Measurements from ENCODE around the gene PEX5L. TPM values are rescaled to one million over a fixed set of nuclear protein-coding genes. Genes with fewer than 3 reads are reported as not detected.

The PEX5L gene
- total and polyA plus RNA-seq, 2 experiments from 2014 or later: 0.07 to 0.30 TPM

GRCh38 chr3:179933080-179933479, 103.7 kb downstream of the PEX5L start:
- Histone ChIP-seq H3K27ac (no peak overlapping the region), H3K9me3 (ENCODE audit: low read depth) (no peaks in the 10 kb centered on the region), H3K36me3 (no peaks in the 10 kb centered on the region), H3K4me3 (no peak overlapping the region), H3K27me3 (no peaks in the 10 kb centered on the region), H3K4me1 (ENCODE audit: low read depth) (no peaks in the 10 kb centered on the region)
- DNase-seq (ENCODE audit: low read depth in 1 of 2, low spot score in 1 of 2): no peak
- TF ChIP-seq, protein P1, sequence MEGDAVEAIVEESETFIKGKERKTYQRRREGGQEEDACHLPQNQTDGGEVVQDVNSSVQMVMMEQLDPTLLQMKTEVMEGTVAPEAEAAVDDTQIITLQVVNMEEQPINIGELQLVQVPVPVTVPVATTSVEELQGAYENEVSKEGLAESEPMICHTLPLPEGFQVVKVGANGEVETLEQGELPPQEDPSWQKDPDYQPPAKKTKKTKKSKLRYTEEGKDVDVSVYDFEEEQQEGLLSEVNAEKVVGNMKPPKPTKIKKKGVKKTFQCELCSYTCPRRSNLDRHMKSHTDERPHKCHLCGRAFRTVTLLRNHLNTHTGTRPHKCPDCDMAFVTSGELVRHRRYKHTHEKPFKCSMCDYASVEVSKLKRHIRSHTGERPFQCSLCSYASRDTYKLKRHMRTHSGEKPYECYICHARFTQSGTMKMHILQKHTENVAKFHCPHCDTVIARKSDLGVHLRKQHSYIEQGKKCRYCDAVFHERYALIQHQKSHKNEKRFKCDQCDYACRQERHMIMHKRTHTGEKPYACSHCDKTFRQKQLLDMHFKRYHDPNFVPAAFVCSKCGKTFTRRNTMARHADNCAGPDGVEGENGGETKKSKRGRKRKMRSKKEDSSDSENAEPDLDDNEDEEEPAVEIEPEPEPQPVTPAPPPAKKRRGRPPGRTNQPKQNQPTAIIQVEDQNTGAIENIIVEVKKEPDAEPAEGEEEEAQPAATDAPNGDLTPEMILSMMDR (IDR thresholded peaks at IDR 0.05; ENCODE audit: low read depth, low read length): no peak

DNA sequence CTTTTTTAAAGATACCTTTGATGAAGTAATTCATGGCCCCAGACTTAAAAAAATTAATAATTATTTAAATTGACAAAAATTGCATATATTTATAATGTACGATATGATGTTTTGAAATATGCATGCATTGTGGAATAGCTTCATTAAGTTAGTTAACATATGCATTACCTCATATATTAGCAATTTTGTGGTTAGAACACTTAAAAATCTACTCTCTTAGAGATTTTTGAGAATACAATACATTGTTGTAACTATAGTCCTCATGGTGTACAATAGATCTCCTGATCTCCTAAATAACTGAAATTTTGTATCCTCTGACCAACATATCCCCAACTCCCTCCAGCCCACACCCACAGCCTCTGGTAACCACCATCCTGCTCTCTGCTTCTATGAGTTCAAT, 104.1 kb downstream of the PEX5L start:
- Histone ChIP-seq H3K4me1 (ENCODE audit: low read depth) (no peaks in the 10 kb centered on the region), H3K36me3 (no peaks in the 10 kb centered on the region), H3K27ac (no peak overlapping the region), H3K4me3 (no peak overlapping the region), H3K9me3 (ENCODE audit: low read depth) (no peaks in the 10 kb centered on the region), H3K27me3 (no peaks in the 10 kb centered on the region)
- TF ChIP-seq, protein P1 (IDR thresholded peaks at IDR 0.05; ENCODE audit: low read depth, low read length): no peak
- no peak for DNase-seq (ENCODE audit: low read depth in 1 of 2, low spot score in 1 of 2)

DNA sequence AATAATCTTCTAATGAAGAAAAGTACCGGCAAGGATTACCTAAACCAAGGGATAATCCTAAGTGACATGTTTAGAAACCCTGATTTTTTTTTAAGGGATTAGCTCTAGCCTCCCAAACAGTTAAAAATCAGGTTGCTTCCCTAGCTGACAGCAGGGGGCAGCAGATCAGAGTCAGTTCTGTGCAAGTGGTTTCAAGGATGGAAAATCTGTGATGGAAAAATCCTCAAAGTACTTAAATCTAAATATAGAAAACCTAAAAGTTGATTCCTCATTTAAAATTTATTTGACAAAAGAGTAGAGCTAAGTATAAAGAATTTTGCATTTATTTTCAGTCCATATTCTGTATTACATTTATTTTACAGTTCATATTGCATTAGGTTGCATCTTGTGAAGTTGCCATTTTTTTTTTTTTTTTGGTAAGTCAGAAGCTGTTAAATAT, 107.6 kb downstream of the PEX5L start:
- Histone ChIP-seq H3K4me1 (ENCODE audit: low read depth) (peaks cover 4% of the 10 kb centered on the region), H3K36me3 (no peaks in the 10 kb centered on the region), H3K27me3 (no peaks in the 10 kb centered on the region), H3K27ac (no peak overlapping the region), H3K9me3 (ENCODE audit: low read depth) (no peaks in the 10 kb centered on the region), H3K4me3 (no peak overlapping the region)
- DNase-seq (ENCODE audit: low read depth in 1 of 2, low spot score in 1 of 2): peak; percentile 73 to 78
- TF ChIP-seq, protein P1 (IDR thresholded peaks at IDR 0.05; ENCODE audit: low read depth, low read length): peak; percentile 83

GRCh38 chr3:179927191-179927590, 109.5 kb downstream of the PEX5L start:
- H3K36me3 ChIP-seq: no peaks in the 10 kb centered on the region
- peak in 1 of 2 donors; percentile 19 for DNase-seq (ENCODE audit: low read depth in 1 of 2, low spot score in 1 of 2)
- TF ChIP-seq, protein P1 (IDR thresholded peaks at IDR 0.05; ENCODE audit: low read depth, low read length): no peak

DNA sequence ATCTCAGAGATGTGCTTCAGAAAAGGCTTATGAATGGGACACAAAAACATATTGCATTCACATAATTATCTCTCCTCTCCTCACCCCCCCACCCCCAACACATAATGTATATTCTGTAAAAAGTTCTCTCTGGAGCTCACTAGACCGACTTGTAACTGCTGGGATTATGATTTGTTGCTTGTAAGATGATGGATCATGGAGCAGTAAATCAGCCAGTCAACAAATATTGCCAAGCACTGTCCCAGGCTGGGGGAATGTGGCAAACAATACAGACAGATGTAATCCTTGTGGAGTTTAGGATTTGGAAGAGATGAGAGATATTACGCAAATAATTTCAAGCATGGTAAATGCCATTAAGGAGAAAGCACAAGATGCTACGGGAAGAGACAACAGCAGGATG, 114.8 kb downstream of the PEX5L start:
- Histone ChIP-seq H3K9me3 (ENCODE audit: low read depth) (no peaks in the 10 kb centered on the region), H3K36me3 (no peaks in the 10 kb centered on the region), H3K27me3 (no peaks in the 10 kb centered on the region), H3K4me3 (no peak overlapping the region), H3K4me1 (ENCODE audit: low read depth) (peaks cover 4% of the 10 kb centered on the region), H3K27ac (no peak overlapping the region)
- TF ChIP-seq, protein P1 (IDR thresholded peaks at IDR 0.05; ENCODE audit: low read depth, low read length): no peak
- DNase-seq (ENCODE audit: low read depth in 1 of 2, low spot score in 1 of 2): no peak

More at GRCh38 chr3:179927191-179927590, 109.5 kb downstream of the PEX5L start:
- Histone ChIP-seq H3K4me1 (ENCODE audit: low read depth) (peaks cover 4% of the 10 kb centered on the region), H3K27ac (no peak overlapping the region), H3K27me3 (no peaks in the 10 kb centered on the region), H3K9me3 (ENCODE audit: low read depth) (no peaks in the 10 kb centered on the region), H3K4me3 (no peak overlapping the region)

DNA sequence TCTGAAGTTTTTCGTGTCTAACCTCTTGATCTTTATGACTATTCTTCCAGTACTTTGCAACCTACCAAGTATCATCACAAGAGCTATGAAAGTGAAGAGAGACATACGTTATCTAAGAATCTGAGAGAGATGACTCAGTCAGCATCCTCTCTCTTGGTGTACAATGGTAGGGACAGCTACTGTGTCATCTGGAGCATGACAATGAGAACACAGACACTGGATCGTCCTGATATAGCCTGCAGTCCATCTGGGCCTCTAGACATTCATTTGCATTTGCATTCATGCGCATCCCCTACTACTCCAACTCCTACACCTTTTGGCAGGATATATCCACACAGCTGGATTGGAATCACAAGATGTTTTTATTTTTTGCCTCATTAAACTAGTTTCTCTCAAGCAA, 115.2 kb downstream of the PEX5L start:
- Histone ChIP-seq H3K9me3 (ENCODE audit: low read depth) (no peaks in the 10 kb centered on the region), H3K4me3 (no peak overlapping the region), H3K27ac (no peak overlapping the region), H3K4me1 (ENCODE audit: low read depth) (peaks cover 4% of the 10 kb centered on the region), H3K36me3 (no peaks in the 10 kb centered on the region), H3K27me3 (no peaks in the 10 kb centered on the region)
- TF ChIP-seq, protein P1 (IDR thresholded peaks at IDR 0.05; ENCODE audit: low read depth, low read length): no peak
- DNase-seq (ENCODE audit: low read depth in 1 of 2, low spot score in 1 of 2): no peak

All from cardiac muscle cell (in vitro differentiated cells and primary cell).